NCI-H510A treated with DMSO at 0.1 percent for 48 hours (cell line): ENCODE measurements around the gene LIPI.
"Not testable (repeated sequence)": the region's sequence is repeated elsewhere in the genome, so short reads cannot be mapped to it uniquely, and the experiment has no call there.

Experiments
- DNase-seq: peaks from one replicate; lab custom pipeline; 2025; lab: John Stamatoyannopoulos, UW

LIPI gene

GRCh38 chr21:14210738-14211137 lies at the start of gene LIPI:
LIPI (minus strand) TSS chr21:14210955; CDS start chr21:14210845, 110 bp downstream.
- no peak for DNase-seq

- DNase-seq, result no peak
Measured at GRCh38 chr21:14260174-14260764, 49.5 kb upstream of the LIPI start.

GRCh38 chr21:14259747-14260146 lies 49.0 kb upstream of the LIPI start:
- DNase-seq, result peak; percentile 64

- DNase-seq, result no peak
Measured at GRCh38 chr21:14251336-14251735, 40.6 kb upstream of the LIPI start.

GRCh38 chr21:14245711-14246110 lies 35.0 kb upstream of the LIPI start:
- DNase-seq, result no peak

- DNase-seq, result no peak
Measured at GRCh38 chr21:14244911-14245310, 34.2 kb upstream of the LIPI start.

- DNase-seq, result no peak
Measured at GRCh38 chr21:14243874-14244273, 33.1 kb upstream of the LIPI start.

- DNase-seq, result no peak
Measured at GRCh38 chr21:14243461-14243860, 32.7 kb upstream of the LIPI start.

GRCh38 chr21:14241297-14241696 lies 30.5 kb upstream of the LIPI start:
- DNase-seq, result no peak

GRCh38 chr21:14239281-14239680 lies 28.5 kb upstream of the LIPI start:
- no peak for DNase-seq

GRCh38 chr21:14236180-14236579 lies 25.4 kb upstream of the LIPI start:
- DNase-seq, result no peak

GRCh38 chr21:14235101-14235500 lies 24.3 kb upstream of the LIPI start:
- DNase-seq, result no peak

GRCh38 chr21:14229399-14229798 lies 18.6 kb upstream of the LIPI start:
- no peak for DNase-seq

GRCh38 chr21:14223365-14223764 lies 12.6 kb upstream of the LIPI start:
- no peak for DNase-seq

GRCh38 chr21:14215971-14216641 lies 5.4 kb upstream of the LIPI start, which contains the start of gene RBM11:
RBM11 (plus strand) TSS chr21:14216157; CDS start chr21:14216187, 30 bp downstream.
- DNase-seq, result peak; percentile 53

- DNase-seq, result no peak
Measured at GRCh38 chr21:14213164-14213563, 2.4 kb upstream of the LIPI start.

GRCh38 chr21:14206222-14206621 lies 4.5 kb downstream of the LIPI start:
- no peak for DNase-seq

- DNase-seq, result not testable (repeated sequence)
Measured at GRCh38 chr21:14166463-14167223, 44.1 kb downstream of the LIPI start.

- no peak for DNase-seq
Measured at GRCh38 chr21:14143999-14144398, 66.8 kb downstream of the LIPI start.

- DNase-seq, result no peak
Measured at GRCh38 chr21:14124266-14124665, 86.5 kb downstream of the LIPI start.

GRCh38 chr21:14121719-14122118 lies 89.0 kb downstream of the LIPI start:
- no peak for DNase-seq

- peak; percentile 30 for DNase-seq
Measured at GRCh38 chr21:14120091-14120734, 90.5 kb downstream of the LIPI start.

GRCh38 chr21:14119038-14119437 lies 91.7 kb downstream of the LIPI start:
- DNase-seq, result no peak
